Activated CD4-positive, alpha-beta memory T cell treated with anti-CD3 and anti-CD28 coated beads, Interleukin-2, amount 10 ng/mL, durations not matched to agents 7 days and 5 days (primary cell): ENCODE data around the gene LRRC8B. TPM values are rescaled to one million over a fixed set of nuclear protein-coding genes. Genes with fewer than 3 reads are reported as not detected.

Source experiments
- CTCF ChIA-PET: fragments of 350-600 bp; sonication (Branson Sonifier 250); formaldehyde crosslinking; loops from one replicate; lab custom pipeline; 2021; ENCODE audit warnings: antibody characterized with exemption, inconsistent platforms; lab: Charles Lee
- POLR2A ChIA-PET: fragments of 350-600 bp; sonication (Branson Sonifier 250); formaldehyde crosslinking; loops from one replicate; lab custom pipeline; 2021; ENCODE audit warnings: antibody characterized with exemption; lab: Charles Lee
- DNase-seq: peaks from one replicate; pipeline ENCODE4 v3.0.0-alpha.2; 2020
- H3K27ac Mint-ChIP-seq: one replicate; pipeline ENCODE4 v1.8.0; 2021; ENCODE audit warnings: mild to moderate bottlenecking, mixed read lengths
- H3K27me3 Mint-ChIP-seq: one replicate; pipeline ENCODE4 v1.8.0; 2021; ENCODE audit warnings: mixed read lengths
- H3K36me3 Mint-ChIP-seq: one replicate; pipeline ENCODE4 v1.8.0; 2021; ENCODE audit warnings: low read depth, mixed read lengths
- H3K4me1 Mint-ChIP-seq: one replicate; pipeline ENCODE4 v1.8.0; 2021; ENCODE audit warnings: mixed read lengths
- H3K4me3 Mint-ChIP-seq: one replicate; pipeline ENCODE4 v1.8.0; 2021; ENCODE audit warnings: mild to moderate bottlenecking, mixed read lengths
- H3K9me3 Mint-ChIP-seq: one replicate; pipeline ENCODE4 v1.8.0; 2021; ENCODE audit warnings: mixed read lengths
- total RNA-seq, 2 experiments: library from RNA; stranded (reverse); gene quantifications; one replicate each; pipeline ENCODE4 v1.2.3, GENCODE V29; 2021

LRRC8B gene
- total RNA-seq, 2 experiments from 2014 or later: 21.3 to 21.7 TPM

GRCh38 chr1:89556726-89557444 is 32.3 kb downstream of the LRRC8B start:
- Mint-ChIP-seq H3K27me3 (no peaks in the 10 kb centered on the region), H3K4me1 (peaks cover 31% of the 10 kb centered on the region), H3K4me3 (no peak overlapping the region), H3K36me3 (peaks cover 67% of the 10 kb centered on the region), H3K27ac (no peak overlapping the region), H3K9me3 (peaks cover 14% of the 10 kb centered on the region)
- no peak for DNase-seq
- POLR2A ChIA-PET: interaction anchor here (1.0 kb wide), 1 partner anchor 24 kb away, joined by 3 read pairs; no protein-coding TSS in a partner anchor
- CTCF ChIA-PET: interaction anchor here (0.7 to 1.2 kb wide), 2 partner anchors 10 to 42 kb away, joined by 3 to 4 read pairs; no protein-coding TSS in a partner anchor

GRCh38 chr1:89557445-89557825 is 32.8 kb downstream of the LRRC8B start:
- no peaks in the 10 kb centered on the region for H3K27me3 Mint-ChIP-seq

GRCh38 chr1:89557956-89558355 is 33.3 kb downstream of the LRRC8B start:
- Mint-ChIP-seq H3K9me3 (peaks cover 14% of the 10 kb centered on the region), H3K4me3 (no peak overlapping the region), H3K36me3 (peaks cover 70% of the 10 kb centered on the region), H3K27me3 (no peaks in the 10 kb centered on the region), H3K4me1 (peaks cover 22% of the 10 kb centered on the region), H3K27ac (no peak overlapping the region)
- ChIA-PET CTCF (no interaction called here), POLR2A (interaction anchor here (1.2 to 1.8 kb wide), 2 partner anchors 12 to 45 kb away, joined by 3 to 4 read pairs; no protein-coding TSS in a partner anchor)
- no peak for DNase-seq

More at GRCh38 chr1:89557445-89557825, 32.8 kb downstream of the LRRC8B start:
- Mint-ChIP-seq H3K4me3 (no peak overlapping the region), H3K4me1 (peaks cover 27% of the 10 kb centered on the region), H3K36me3 (peaks cover 72% of the 10 kb centered on the region), H3K27ac (no peak overlapping the region), H3K9me3 (peaks cover 14% of the 10 kb centered on the region)
- ChIA-PET POLR2A (interaction anchor here (1.2 to 1.8 kb wide), 2 partner anchors 11 to 46 kb away, joined by 3 to 4 read pairs; no protein-coding TSS in a partner anchor), CTCF (interaction anchor here (0.7 kb wide), 1 partner anchor 43 kb away, joined by 3 read pairs; no protein-coding TSS in a partner anchor)
- DNase-seq: no peak

- no peaks in the 10 kb centered on the region for H3K27me3 Mint-ChIP-seq
- DNase-seq: no peak
- no peak overlapping the region for H3K27ac Mint-ChIP-seq
- no peak overlapping the region for H3K4me3 Mint-ChIP-seq
- peaks cover 4% of the 10 kb centered on the region for H3K9me3 Mint-ChIP-seq
- ChIA-PET POLR2A (interaction anchor here (1.1 kb wide), 1 partner anchor 45 kb away, joined by 5 read pairs; no protein-coding TSS in a partner anchor), CTCF (interaction anchor here (1.6 kb wide), 1 partner anchor 22 kb away, joined by 3 read pairs; no protein-coding TSS in a partner anchor)
- H3K4me1 Mint-ChIP-seq: peaks cover 3% of the 10 kb centered on the region
- H3K36me3 Mint-ChIP-seq: peaks cover 27% of the 10 kb centered on the region
Observed at GRCh38 chr1:89563957-89564604, 39.5 kb downstream of the LRRC8B start.

- no peak overlapping the region for H3K4me3 Mint-ChIP-seq
- H3K4me1 Mint-ChIP-seq: peaks cover 3% of the 10 kb centered on the region
- H3K27me3 Mint-ChIP-seq: no peaks in the 10 kb centered on the region
- ChIA-PET POLR2A (interaction anchor here (1.1 kb wide), 1 partner anchor 43 kb away, joined by 5 read pairs; no protein-coding TSS in a partner anchor), CTCF (no interaction called here)
- H3K27ac Mint-ChIP-seq: no peak overlapping the region
- DNase-seq: no peak
- peaks cover 33% of the 10 kb centered on the region for H3K36me3 Mint-ChIP-seq
- H3K9me3 Mint-ChIP-seq: no peaks in the 10 kb centered on the region
Observed at GRCh38 chr1:89565521-89565920, 40.9 kb downstream of the LRRC8B start.

- Mint-ChIP-seq H3K27me3 (no peaks in the 10 kb centered on the region), H3K9me3 (peaks cover 7% of the 10 kb centered on the region), H3K27ac (no peak overlapping the region), H3K36me3 (peaks cover 43% of the 10 kb centered on the region), H3K4me1 (peaks cover 5% of the 10 kb centered on the region), H3K4me3 (no peak overlapping the region)
- ChIA-PET CTCF (no interaction called here), POLR2A (no interaction called here)
- DNase-seq: no peak
Observed at GRCh38 chr1:89566761-89567174, 42.1 kb downstream of the LRRC8B start.

GRCh38 chr1:89567797-89568196 is 43.2 kb downstream of the LRRC8B start:
- Mint-ChIP-seq H3K9me3 (peaks cover 8% of the 10 kb centered on the region), H3K4me3 (no peak overlapping the region), H3K36me3 (peaks cover 42% of the 10 kb centered on the region), H3K27me3 (no peaks in the 10 kb centered on the region), H3K4me1 (peaks cover 5% of the 10 kb centered on the region), H3K27ac (no peak overlapping the region)
- CTCF ChIA-PET: no interaction called here
- no peak for DNase-seq
- POLR2A ChIA-PET: no interaction called here

GRCh38 chr1:89573410-89573809 is 48.8 kb downstream of the LRRC8B start:
- H3K27ac Mint-ChIP-seq: no peak overlapping the region
- H3K4me3 Mint-ChIP-seq: no peak overlapping the region
- DNase-seq: no peak
- H3K4me1 Mint-ChIP-seq: peaks cover 7% of the 10 kb centered on the region
- peaks cover 8% of the 10 kb centered on the region for H3K9me3 Mint-ChIP-seq
- peaks cover 59% of the 10 kb centered on the region for H3K36me3 Mint-ChIP-seq
- ChIA-PET POLR2A (no interaction called here), CTCF (no interaction called here)
- H3K27me3 Mint-ChIP-seq: no peaks in the 10 kb centered on the region

GRCh38 chr1:89574621-89575020 is 50.0 kb downstream of the LRRC8B start:
- POLR2A ChIA-PET: interaction anchor here (1.0 kb wide), 2 partner anchors 18 to 29 kb away, joined by 3 read pairs; no protein-coding TSS in a partner anchor
- H3K4me3 Mint-ChIP-seq: no peak overlapping the region
- DNase-seq: no peak
- peaks cover 11% of the 10 kb centered on the region for H3K4me1 Mint-ChIP-seq
- H3K27ac Mint-ChIP-seq: no peak overlapping the region
- CTCF ChIA-PET: no interaction called here
- no peaks in the 10 kb centered on the region for H3K27me3 Mint-ChIP-seq
- H3K9me3 Mint-ChIP-seq: peaks cover 8% of the 10 kb centered on the region
- H3K36me3 Mint-ChIP-seq: peaks cover 59% of the 10 kb centered on the region

GRCh38 chr1:89575207-89575606 is 50.6 kb downstream of the LRRC8B start:
- H3K4me1 Mint-ChIP-seq: peaks cover 15% of the 10 kb centered on the region

GRCh38 chr1:89576013-89576412 is 51.4 kb downstream of the LRRC8B start:
- Mint-ChIP-seq H3K4me3 (no peak overlapping the region), H3K9me3 (peaks cover 3% of the 10 kb centered on the region), H3K4me1 (peaks cover 22% of the 10 kb centered on the region), H3K36me3 (peaks cover 58% of the 10 kb centered on the region), H3K27ac (no peak overlapping the region), H3K27me3 (no peaks in the 10 kb centered on the region)
- POLR2A ChIA-PET: interaction anchor here (0.6 kb wide), 1 partner anchor 232 kb away, joined by 3 read pairs; no protein-coding TSS in a partner anchor
- CTCF ChIA-PET: no interaction called here
- DNase-seq: no peak

More at GRCh38 chr1:89575207-89575606, 50.6 kb downstream of the LRRC8B start:
- no peak overlapping the region for H3K4me3 Mint-ChIP-seq
- CTCF ChIA-PET: no interaction called here
- peaks cover 8% of the 10 kb centered on the region for H3K9me3 Mint-ChIP-seq
- no peak for DNase-seq
- H3K27me3 Mint-ChIP-seq: no peaks in the 10 kb centered on the region
- H3K27ac Mint-ChIP-seq: no peak overlapping the region
- POLR2A ChIA-PET: no interaction called here
- peaks cover 59% of the 10 kb centered on the region for H3K36me3 Mint-ChIP-seq

GRCh38 chr1:89578151-89578550 is 53.5 kb downstream of the LRRC8B start:
- no peaks in the 10 kb centered on the region for H3K27me3 Mint-ChIP-seq
- peaks cover 35% of the 10 kb centered on the region for H3K4me1 Mint-ChIP-seq
- H3K4me3 Mint-ChIP-seq: no peak overlapping the region
- no peak for DNase-seq
- peaks cover 60% of the 10 kb centered on the region for H3K36me3 Mint-ChIP-seq
- no peaks in the 10 kb centered on the region for H3K9me3 Mint-ChIP-seq
- no peak overlapping the region for H3K27ac Mint-ChIP-seq
- ChIA-PET POLR2A (interaction anchor here (1.0 kb wide), 1 partner anchor 11 kb away, joined by 3 read pairs; no protein-coding TSS in a partner anchor), CTCF (interaction anchor here (0.8 to 1.0 kb wide), 2 partner anchors 60 to 78 kb away, joined by 3 read pairs; no protein-coding TSS in a partner anchor)
